KOPT-K1 (cell line): ENCODE measurements around the gene ATRNL1.

Experiments used
- H3K27ac ChIP-seq: fragments of 200-600 bp; sonication (generic); 2 replicates; pipeline ENCODE4 v1.5.1; 2016; ENCODE audit warnings: antibody characterized with exemption, mild to moderate bottlenecking, low read depth, low read length; ENCODE audit not compliant: poor library complexity, severe bottlenecking
- H3K36me3 ChIP-seq: fragments of 200-600 bp; sonication (generic); 2 replicates; pipeline ENCODE4 v1.5.1; 2017; ENCODE audit warnings: antibody characterized with exemption, mild to moderate bottlenecking, low read length, moderate library complexity; ENCODE audit not compliant: insufficient read depth
- H3K9me3 ChIP-seq: fragments of 200-600 bp; sonication (generic); 2 replicates; pipeline ENCODE4 v1.5.1; 2017; ENCODE audit warnings: antibody characterized with exemption, low read length, mild to moderate bottlenecking; ENCODE audit not compliant: insufficient read depth, poor library complexity, severe bottlenecking

The ATRNL1 gene

DNA sequence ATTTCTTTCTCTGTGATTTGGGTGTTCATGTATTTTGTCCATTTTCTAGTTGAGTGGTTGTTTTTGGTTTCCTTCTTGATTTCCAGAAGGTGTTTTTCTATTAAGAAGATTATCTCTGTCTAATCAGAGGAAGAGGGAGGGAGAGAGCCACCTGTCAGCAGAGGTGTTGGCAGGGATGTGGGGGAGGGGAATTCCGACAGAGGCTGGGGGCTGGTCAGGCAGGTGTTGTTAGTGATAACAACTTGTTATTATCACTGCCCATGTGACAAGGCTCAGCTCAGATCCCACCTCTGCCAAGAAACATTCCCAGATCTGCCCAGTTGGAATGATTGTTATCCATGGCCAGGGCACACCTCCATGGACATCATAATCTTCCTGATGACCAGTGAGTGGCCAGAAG is 886.4 kb downstream of the ATRNL1 start:
- H3K27ac ChIP-seq: no peak overlapping the region
- H3K36me3 ChIP-seq: no peaks in the 10 kb centered on the region
- H3K9me3 ChIP-seq: no peaks in the 10 kb centered on the region

GRCh38 chr10:115980470-115980869 is 887.3 kb downstream of the ATRNL1 start:
- H3K27ac ChIP-seq: no peak overlapping the region
- no peaks in the 10 kb centered on the region for H3K9me3 ChIP-seq
- no peaks in the 10 kb centered on the region for H3K36me3 ChIP-seq

DNA sequence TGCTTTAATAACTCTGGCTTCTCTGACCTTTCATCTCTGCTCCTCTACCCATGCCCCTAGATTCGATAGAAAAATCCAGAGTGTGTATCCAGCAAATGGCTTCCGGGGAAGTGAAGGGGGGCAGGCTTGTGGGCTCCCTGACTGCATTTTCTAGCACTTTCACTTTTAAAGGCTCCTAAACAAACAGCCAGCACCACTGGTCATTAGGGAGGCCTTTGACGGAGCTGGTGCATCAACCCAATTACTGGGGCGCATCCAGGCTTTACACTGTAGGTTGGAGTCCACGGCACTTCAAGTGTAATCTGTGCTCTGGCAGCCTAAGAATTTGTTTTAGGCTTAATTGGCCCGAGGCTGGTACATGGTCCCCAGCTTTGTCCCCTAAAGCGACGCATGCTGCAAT is 887.9 kb downstream of the ATRNL1 start:
- no peaks in the 10 kb centered on the region for H3K9me3 ChIP-seq
- no peak overlapping the region for H3K27ac ChIP-seq
- no peaks in the 10 kb centered on the region for H3K36me3 ChIP-seq

- no peaks in the 10 kb centered on the region for H3K9me3 ChIP-seq
Measured at GRCh38 chr10:115982076-115982475, 888.9 kb downstream of the ATRNL1 start.

GRCh38 chr10:115982526-115982925 is 889.4 kb downstream of the ATRNL1 start:
- H3K27ac ChIP-seq: no peak overlapping the region
- no peaks in the 10 kb centered on the region for H3K9me3 ChIP-seq
- no peaks in the 10 kb centered on the region for H3K36me3 ChIP-seq

More at GRCh38 chr10:115982076-115982475, 888.9 kb downstream of the ATRNL1 start:
- H3K36me3 ChIP-seq: no peaks in the 10 kb centered on the region
- no peak overlapping the region for H3K27ac ChIP-seq

DNA sequence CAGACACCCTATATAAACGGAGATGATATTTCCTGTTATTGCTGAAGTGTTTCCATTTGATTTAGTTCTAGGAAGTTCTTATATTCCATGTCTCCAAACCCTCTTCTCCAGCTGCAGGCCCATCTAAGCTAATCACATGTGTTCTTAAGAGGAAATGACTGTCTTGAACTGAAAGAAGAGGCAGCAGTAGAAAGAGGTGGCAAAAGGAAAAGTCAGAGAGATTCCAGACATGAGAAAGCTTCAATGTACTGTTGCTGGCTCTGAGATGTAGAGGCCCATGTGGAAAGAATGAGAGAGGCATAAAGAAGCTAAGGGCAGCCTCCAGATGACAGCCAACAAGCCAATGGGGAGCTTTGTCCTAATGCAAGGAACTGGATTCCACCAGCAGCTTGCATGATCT is 892.6 kb downstream of the ATRNL1 start:
- H3K36me3 ChIP-seq: no peaks in the 10 kb centered on the region
- no peaks in the 10 kb centered on the region for H3K9me3 ChIP-seq
- H3K27ac ChIP-seq: no peak overlapping the region

DNA sequence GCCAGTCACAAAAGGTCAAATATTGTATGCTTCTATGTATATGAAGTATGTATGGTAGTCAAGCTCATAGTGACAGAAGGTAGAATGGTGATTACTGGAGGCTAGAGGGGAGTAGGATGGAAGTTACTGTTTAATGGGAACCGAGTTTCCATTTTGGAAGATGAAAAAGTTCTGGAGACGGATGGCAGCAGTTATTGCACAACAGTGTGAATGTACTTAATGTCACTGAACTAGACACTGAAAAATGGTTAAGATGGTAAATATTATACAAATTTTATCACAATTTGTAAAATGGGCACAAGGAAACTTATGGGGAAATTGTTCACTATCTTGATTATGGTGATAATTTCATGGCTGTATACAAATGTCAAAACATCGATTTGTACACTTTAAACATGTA is 895.2 kb downstream of the ATRNL1 start:
- Histone ChIP-seq H3K36me3 (no peaks in the 10 kb centered on the region), H3K27ac (no peak overlapping the region), H3K9me3 (no peaks in the 10 kb centered on the region)

GRCh38 chr10:115989621-115990020 is 896.5 kb downstream of the ATRNL1 start:
- Histone ChIP-seq H3K36me3 (no peaks in the 10 kb centered on the region), H3K27ac (no peak overlapping the region), H3K9me3 (no peaks in the 10 kb centered on the region)

DNA sequence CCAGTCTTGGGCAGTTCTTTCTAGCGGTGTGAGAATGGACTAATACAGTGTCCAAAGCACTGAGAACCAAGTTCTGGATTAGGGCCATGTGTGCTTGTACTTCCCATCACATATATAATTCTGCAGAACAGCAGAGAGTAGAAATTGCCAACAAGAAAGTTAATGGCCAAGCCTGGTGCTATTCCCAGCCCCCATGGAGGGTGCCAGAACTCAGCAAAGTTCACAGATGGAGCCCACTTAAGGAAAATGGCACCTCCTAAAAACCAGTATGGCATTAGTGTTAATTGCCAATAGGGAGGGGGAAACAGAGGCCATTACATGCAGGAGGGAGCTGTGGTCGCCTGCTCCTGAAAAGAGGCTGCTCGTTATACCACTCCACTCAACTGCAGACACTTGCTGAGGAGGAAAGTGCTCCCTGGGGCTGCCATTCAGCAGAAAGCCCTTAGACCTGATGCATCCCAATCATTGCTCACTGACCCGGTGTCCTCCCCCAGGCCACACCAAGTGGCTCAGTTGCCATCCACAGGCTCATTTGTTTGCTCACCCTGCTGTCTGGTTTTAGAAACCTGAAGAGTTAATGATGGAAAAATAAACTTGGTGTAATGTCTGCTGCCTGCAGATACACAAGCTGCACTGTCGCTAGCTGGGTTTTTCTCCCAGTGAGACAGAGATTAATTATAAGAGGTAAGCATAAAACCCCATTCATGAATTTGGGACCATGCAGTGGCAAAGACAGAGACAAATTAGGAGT is 899.2 kb downstream of the ATRNL1 start:
- Histone ChIP-seq H3K36me3 (no peaks in the 10 kb centered on the region), H3K9me3 (no peaks in the 10 kb centered on the region), H3K27ac (no peak overlapping the region)

DNA sequence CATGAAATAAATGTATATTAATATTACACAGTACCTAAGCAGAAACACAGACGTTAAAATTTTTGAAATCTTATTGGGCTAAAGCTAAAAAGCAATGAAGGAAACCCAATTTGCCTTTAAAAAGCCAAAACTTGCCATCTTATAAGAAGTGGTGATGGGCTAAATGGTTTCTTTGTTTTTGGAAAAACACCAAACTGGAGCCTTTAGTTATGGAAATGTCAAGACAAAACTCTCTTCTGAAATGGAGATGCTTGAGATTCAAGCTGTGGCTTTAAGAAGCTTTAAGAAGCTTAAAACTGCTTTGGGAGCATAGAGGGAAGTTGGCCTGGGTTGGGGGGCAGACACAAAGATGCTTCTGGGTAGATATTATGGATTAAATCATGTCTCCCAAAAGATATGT is 902.9 kb downstream of the ATRNL1 start:
- H3K36me3 ChIP-seq: no peaks in the 10 kb centered on the region
- no peak overlapping the region for H3K27ac ChIP-seq
- no peaks in the 10 kb centered on the region for H3K9me3 ChIP-seq

GRCh38 chr10:115998301-115998700 is 905.1 kb downstream of the ATRNL1 start:
- no peak overlapping the region for H3K27ac ChIP-seq

More at GRCh38 chr10:115998301-115998700, 905.1 kb downstream of the ATRNL1 start:
- H3K36me3 ChIP-seq: no peaks in the 10 kb centered on the region
- no peaks in the 10 kb centered on the region for H3K9me3 ChIP-seq
